OCI-LY7 (cell line): ENCODE results near the gene FAM193A. TPM values are rescaled to one million over a fixed set of nuclear protein-coding genes. Genes with fewer than 3 reads are reported as not detected.
"Not testable (repeated sequence)": the region's sequence is repeated elsewhere in the genome, so short reads cannot be mapped to it uniquely, and the experiment has no call there.

Experiments used
- BruUV-seq: library from RNA; stranded (reverse); fragments of 400-500 nt; replicated peaks from 2 replicates; lab custom pipeline; 2021; lab: Mats Ljungman, UMichigan
- CTCF ChIA-PET: fragments of 300-600 bp; sonication (Branson Sonifier 250); formaldehyde crosslinking; loops from one replicate; lab custom pipeline; 2022; ENCODE audit warnings: antibody characterized with exemption; ENCODE audit not compliant: unreplicated experiment; lab: Charles Lee
- POLR2A ChIA-PET: fragments of 300-600 bp; sonication (Branson Sonifier 250); formaldehyde crosslinking; loops from one replicate; lab custom pipeline; 2022; ENCODE audit warnings: antibody characterized with exemption; lab: Charles Lee
- DNase-seq: peaks from one replicate; pipeline ENCODE4 v3.0.0-alpha.2; 2015; ENCODE audit warnings: low spot score
- H2AFZ ChIP-seq: fragments of 200-600 bp; sonication (generic), shearing (Covaris generic); 2 replicates; pipeline ENCODE4 v1.6.1; 2014; ENCODE audit warnings: mild to moderate bottlenecking, antibody characterized with exemption, low read length, moderate library complexity
- H3K27ac ChIP-seq: fragments of 200-600 bp; sonication (generic); 2 replicates; pipeline ENCODE4 v1.5.1; 2014; ENCODE audit warnings: mixed run types, low read depth, mild to moderate bottlenecking, moderate library complexity, low read length, inconsistent platforms; ENCODE audit not compliant: poor library complexity, severe bottlenecking
- H3K36me3 ChIP-seq: fragments of 200-600 bp; sonication (generic); 2 replicates; pipeline ENCODE4 v1.6.1; 2014; ENCODE audit warnings: mild to moderate bottlenecking, antibody characterized with exemption, low read length, moderate library complexity, mixed read lengths; ENCODE audit not compliant: insufficient read depth
- H3K4me1 ChIP-seq: fragments of 200-600 bp; sonication (generic); 2 replicates; pipeline ENCODE4 v1.5.1; 2014; ENCODE audit warnings: mild to moderate bottlenecking, low read length; ENCODE audit not compliant: insufficient read depth, poor library complexity, severe bottlenecking
- H3K4me2 ChIP-seq: fragments of 200-600 bp; sonication (generic); 2 replicates; pipeline ENCODE4 v1.6.1; 2014; ENCODE audit warnings: mild to moderate bottlenecking, low read length
- H3K4me3 ChIP-seq: fragments of 200-600 bp; sonication (generic); 2 replicates; pipeline ENCODE4 v1.5.1; 2014; ENCODE audit warnings: mild to moderate bottlenecking, low read depth, low read length; ENCODE audit not compliant: poor library complexity, severe bottlenecking
- H3K79me2 ChIP-seq: fragments of 200-600 bp; sonication (generic); 2 replicates; pipeline ENCODE4 v1.6.1; 2016; ENCODE audit warnings: low read depth, mild to moderate bottlenecking, low read length, moderate library complexity, mixed read lengths; ENCODE audit not compliant: insufficient read depth
- H3K9me2 ChIP-seq: fragments of 200-600 bp; sonication (generic); 2 replicates; pipeline ENCODE4 v1.6.1; 2016; ENCODE audit warnings: mild to moderate bottlenecking, low read length, mixed read lengths; ENCODE audit not compliant: insufficient read depth
- H3K9me3 ChIP-seq: fragments of 200-600 bp; sonication (generic); 2 replicates; pipeline ENCODE4 v1.6.1; 2014; ENCODE audit warnings: mild to moderate bottlenecking, mixed run types, low read length, mixed read lengths
- H4K20me1 ChIP-seq: fragments of 200-600 bp; sonication (generic); 2 replicates; pipeline ENCODE4 v1.6.1; 2014; ENCODE audit warnings: mild to moderate bottlenecking, antibody characterized with exemption, low read length, moderate library complexity, mixed read lengths; ENCODE audit not compliant: insufficient read depth
- EZH2phosphoT487 ChIP-seq: fragments of 200-600 bp; sonication (generic); IDR thresholded peaks from 2 replicates; pipeline ENCODE4 v1.6.1; 2018; ENCODE audit warnings: low read depth, borderline replicate concordance, mild to moderate bottlenecking, mixed run types, antibody characterized with exemption, low read length, moderate library complexity, mixed read lengths
- intact Hi-C: fragments of 100-400 bp; cut with micrococcal nuclease; formaldehyde crosslinking; loops from one replicate; pipeline ENCODE4 v1.10.0; 2022; ENCODE audit not compliant: unreplicated experiment
- total RNA-seq, 2 experiments: library from RNA; depleted of rRNA in 1 of 2; stranded (reverse); fragments of >200 nt in 1 of 2; shearing (Covaris generic) in 1 of 2; gene quantifications; 2 replicates each; pipeline ENCODE4 v1.2.3, GENCODE V29; 2014 to 2022
- TF ChIP-seq, protein P1 (sequence below): fragments of 200-600 bp; sonication (generic); conservative IDR thresholded peaks from 2 replicates; pipeline ENCODE4 v1.5.1; 2014; ENCODE audit warnings: mild to moderate bottlenecking, antibody characterized with exemption, low read length, moderate library complexity, mixed read lengths

Gene FAM193A
- total RNA-seq, 2 experiments from 2014 or later, result 17.8 to 36.7 TPM

DNA sequence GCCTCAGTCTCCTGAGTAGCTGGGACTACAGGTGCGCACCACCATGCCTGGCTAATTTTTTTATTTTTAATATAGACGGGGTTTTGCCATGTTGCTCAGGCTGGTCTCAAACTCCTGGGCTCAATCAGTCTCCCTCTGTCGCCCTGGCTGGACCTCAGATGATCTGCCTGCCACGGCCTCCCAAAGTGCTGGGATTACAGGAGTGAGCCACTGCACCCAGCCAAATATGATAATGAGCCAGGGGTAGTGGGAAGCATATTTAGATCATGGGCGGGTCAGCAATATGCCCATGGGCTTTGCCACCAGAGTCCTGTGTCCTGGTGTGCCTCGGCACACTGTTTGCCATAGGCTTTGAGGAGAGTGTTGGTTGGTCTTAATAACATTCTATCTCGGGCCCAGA, 71.8 kb downstream of the FAM193A start:
- no peak overlapping the region for H3K27ac ChIP-seq
- peaks cover 59% of the 10 kb centered on the region for H3K79me2 ChIP-seq
- TF ChIP-seq, protein P1, sequence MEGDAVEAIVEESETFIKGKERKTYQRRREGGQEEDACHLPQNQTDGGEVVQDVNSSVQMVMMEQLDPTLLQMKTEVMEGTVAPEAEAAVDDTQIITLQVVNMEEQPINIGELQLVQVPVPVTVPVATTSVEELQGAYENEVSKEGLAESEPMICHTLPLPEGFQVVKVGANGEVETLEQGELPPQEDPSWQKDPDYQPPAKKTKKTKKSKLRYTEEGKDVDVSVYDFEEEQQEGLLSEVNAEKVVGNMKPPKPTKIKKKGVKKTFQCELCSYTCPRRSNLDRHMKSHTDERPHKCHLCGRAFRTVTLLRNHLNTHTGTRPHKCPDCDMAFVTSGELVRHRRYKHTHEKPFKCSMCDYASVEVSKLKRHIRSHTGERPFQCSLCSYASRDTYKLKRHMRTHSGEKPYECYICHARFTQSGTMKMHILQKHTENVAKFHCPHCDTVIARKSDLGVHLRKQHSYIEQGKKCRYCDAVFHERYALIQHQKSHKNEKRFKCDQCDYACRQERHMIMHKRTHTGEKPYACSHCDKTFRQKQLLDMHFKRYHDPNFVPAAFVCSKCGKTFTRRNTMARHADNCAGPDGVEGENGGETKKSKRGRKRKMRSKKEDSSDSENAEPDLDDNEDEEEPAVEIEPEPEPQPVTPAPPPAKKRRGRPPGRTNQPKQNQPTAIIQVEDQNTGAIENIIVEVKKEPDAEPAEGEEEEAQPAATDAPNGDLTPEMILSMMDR, result no peak
- TF ChIP-seq EZH2phosphoT487, result no peak
- no peak overlapping the region for H3K4me2 ChIP-seq
- no peak overlapping the region for H3K4me3 ChIP-seq
- no peaks in the 10 kb centered on the region for H4K20me1 ChIP-seq
- no peak overlapping the region for H2AFZ ChIP-seq
- no TSS peak for BruUV-seq
- POLR2A ChIA-PET, result no interaction called here
- no peak for DNase-seq
- CTCF ChIA-PET, result no interaction called here
- H3K36me3 ChIP-seq, result no peaks in the 10 kb centered on the region
- H3K9me2 ChIP-seq, result no peaks in the 10 kb centered on the region
- intact Hi-C loops, result no loop called here
- no peaks in the 10 kb centered on the region for H3K9me3 ChIP-seq
- peaks cover 9% of the 10 kb centered on the region for H3K4me1 ChIP-seq

DNA sequence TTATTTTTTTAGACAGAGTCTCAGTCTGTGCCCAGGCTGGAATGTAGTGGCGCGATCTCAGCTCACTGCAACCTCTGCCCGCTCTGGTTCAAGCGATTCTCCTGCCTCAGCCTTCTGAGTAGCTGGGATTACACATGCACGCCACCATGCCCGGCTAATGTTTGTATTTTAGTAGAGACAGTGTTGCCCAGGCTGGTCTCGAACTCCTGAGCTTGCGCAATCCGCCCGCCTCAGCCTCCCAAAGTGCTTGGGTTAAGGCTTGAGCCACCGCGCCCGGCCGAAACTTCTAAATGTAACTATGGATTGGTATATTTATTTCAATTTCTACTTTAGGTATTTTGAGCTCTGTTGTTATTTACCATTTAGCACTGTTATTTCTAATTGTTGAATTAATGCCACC, 79.4 kb downstream of the FAM193A start:
- ChIA-PET POLR2A (interaction anchor here (0.9 kb wide), 1 partner anchor 21 kb away, joined by 3 read pairs; no protein-coding TSS in a partner anchor), CTCF (no interaction called here)
- no peak for TF ChIP-seq EZH2phosphoT487
- TF ChIP-seq, protein P1, result no peak
- no peaks in the 10 kb centered on the region for H3K36me3 ChIP-seq
- BruUV-seq, result no TSS peak
- no peak for DNase-seq
- no peaks in the 10 kb centered on the region for H3K4me1 ChIP-seq
- no peak overlapping the region for H3K27ac ChIP-seq
- intact Hi-C loops, result no loop called here
- H2AFZ ChIP-seq, result no peak overlapping the region
- no peaks in the 10 kb centered on the region for H3K9me2 ChIP-seq
- H3K79me2 ChIP-seq, result peaks cover 36% of the 10 kb centered on the region
- H4K20me1 ChIP-seq, result no peaks in the 10 kb centered on the region
- H3K4me2 ChIP-seq, result no peak overlapping the region
- no peaks in the 10 kb centered on the region for H3K9me3 ChIP-seq
- H3K4me3 ChIP-seq, result no peak overlapping the region

DNA sequence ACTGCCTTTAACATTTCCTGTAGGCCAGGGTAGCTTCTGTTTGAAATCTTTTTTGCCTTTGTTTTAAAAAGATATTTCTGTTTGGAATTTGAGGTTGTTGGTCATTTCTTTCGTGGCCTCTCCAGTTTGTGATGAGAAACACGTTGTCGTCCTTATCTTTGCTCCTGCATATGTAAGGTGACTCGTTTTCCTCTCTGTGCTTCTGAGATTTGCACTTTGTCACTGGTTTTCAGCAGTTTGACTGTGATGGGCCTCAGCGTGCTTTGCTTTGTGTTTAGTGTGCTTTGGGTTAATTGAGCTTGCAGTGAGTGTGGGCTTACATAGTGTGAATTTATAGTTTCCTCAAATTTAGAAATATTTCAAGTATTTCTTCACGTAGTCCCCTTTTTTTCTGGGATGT, 81.5 kb downstream of the FAM193A start:
- no TSS peak for BruUV-seq
- Histone ChIP-seq H3K4me3 (no peak overlapping the region), H2AFZ (no peak overlapping the region), H3K4me2 (no peak overlapping the region), H3K9me3 (no peaks in the 10 kb centered on the region), H3K9me2 (no peaks in the 10 kb centered on the region), H3K36me3 (no peaks in the 10 kb centered on the region), H4K20me1 (no peaks in the 10 kb centered on the region), H3K4me1 (no peaks in the 10 kb centered on the region), H3K79me2 (peaks cover 29% of the 10 kb centered on the region), H3K27ac (no peak overlapping the region)
- CTCF ChIA-PET, result no interaction called here
- POLR2A ChIA-PET, result no interaction called here
- DNase-seq, result no peak
- intact Hi-C loops, result no loop called here
- no peak for TF ChIP-seq EZH2phosphoT487

DNA sequence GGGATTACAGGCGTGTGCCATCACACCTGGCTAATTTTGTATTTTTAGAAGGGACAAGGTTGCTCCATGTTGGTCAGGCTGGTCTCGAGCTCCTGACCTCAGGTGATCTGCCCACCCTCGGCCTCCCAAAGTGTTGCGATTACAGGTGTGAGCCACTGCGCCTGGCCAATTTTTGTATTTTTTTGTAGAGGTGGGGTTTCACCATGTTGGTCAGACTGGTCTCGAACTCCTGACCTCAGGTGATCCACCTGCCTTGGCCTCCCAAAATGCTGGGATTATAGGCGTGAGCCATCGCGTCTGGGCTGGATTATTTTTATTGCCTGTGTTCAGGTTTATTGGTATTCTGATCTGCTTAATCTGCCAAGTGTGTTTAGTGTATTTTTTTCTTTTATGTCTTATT, 82.3 kb downstream of the FAM193A start:
- H3K9me3 ChIP-seq, CTCF ChIA-PET, H3K4me3 ChIP-seq, H3K27ac ChIP-seq, H3K36me3 ChIP-seq, DNase-seq, H4K20me1 ChIP-seq, intact Hi-C loops, BruUV-seq, H2AFZ ChIP-seq, H3K4me2 ChIP-seq, H3K4me1 ChIP-seq, H3K9me2 ChIP-seq: not testable (repeated sequence)
- POLR2A ChIA-PET, result interaction anchor here (0.6 kb wide), 2 partner anchors 37 to 391 kb away, joined by 4 read pairs; no protein-coding TSS in a partner anchor
- peaks cover 25% of the 10 kb centered on the region for H3K79me2 ChIP-seq
